Smooth muscle cell (in vitro differentiated cells): ENCODE results near the gene C2CD4C. TPM values are rescaled to one million over a fixed set of nuclear protein-coding genes. Genes with fewer than 3 reads are reported as not detected.

ENCODE experiments used
- DNase-seq: peaks from one replicate; lab custom pipeline; 2025; ENCODE audit not compliant: unreplicated experiment; lab: John Stamatoyannopoulos, UW
- H2AFZ ChIP-seq: fragments of 200-600 bp; sonication (generic); 2 replicates; pipeline ENCODE4 v1.6.0; 2016; ENCODE audit warnings: antibody characterized with exemption, low read depth, mild to moderate bottlenecking
- H3F3A ChIP-seq: fragments of 200-600 bp; sonication (generic); 2 replicates; pipeline ENCODE4 v1.6.0; 2017; ENCODE audit warnings: antibody characterized with exemption, low read depth
- H3K27ac ChIP-seq: fragments of 200-600 bp; sonication (generic); 2 replicates; pipeline ENCODE4 v1.5.1; 2016; ENCODE audit warnings: low read depth, mild to moderate bottlenecking
- H3K27me3 ChIP-seq: fragments of 200-600 bp; sonication (generic); 2 replicates; pipeline ENCODE4 v1.6.1; 2016; ENCODE audit warnings: low read depth, mild to moderate bottlenecking
- H3K36me3 ChIP-seq: fragments of 200-600 bp; sonication (generic); 2 replicates; pipeline ENCODE4 v1.5.1; 2016; ENCODE audit warnings: low read depth
- H3K4me1 ChIP-seq: fragments of 200-600 bp; sonication (generic); 2 replicates; pipeline ENCODE4 v1.5.1; 2016; ENCODE audit warnings: low read depth
- H3K4me2 ChIP-seq: fragments of 200-600 bp; sonication (generic); 2 replicates; pipeline ENCODE4 v1.6.0; 2016; ENCODE audit warnings: mild to moderate bottlenecking
- H3K4me3 ChIP-seq: fragments of 200-600 bp; sonication (generic); 2 replicates; pipeline ENCODE4 v1.5.1; 2016; ENCODE audit warnings: mild to moderate bottlenecking
- H3K79me2 ChIP-seq: fragments of 200-600 bp; sonication (generic); 2 replicates; pipeline ENCODE4 v1.6.0; 2016; ENCODE audit warnings: low read depth, mild to moderate bottlenecking
- H3K9ac ChIP-seq: fragments of 200-600 bp; sonication (generic); 2 replicates; pipeline ENCODE4 v1.6.0; 2016; ENCODE audit warnings: low read depth
- H3K9me3 ChIP-seq: fragments of 200-600 bp; sonication (generic); replicated peaks from 2 replicates; pipeline ENCODE4 v1.5.1; 2016; ENCODE audit warnings: low read depth
- H4K20me1 ChIP-seq: fragments of 200-600 bp; sonication (generic); 2 replicates; pipeline ENCODE4 v1.6.0; 2016; ENCODE audit warnings: low read depth
- CTCF ChIP-seq: fragments of 200-600 bp; sonication (generic); IDR thresholded peaks from 2 replicates; pipeline ENCODE4 v1.5.1; 2017; ENCODE audit warnings: borderline replicate concordance, mild to moderate bottlenecking, antibody characterized with exemption; ENCODE audit not compliant: insufficient read depth, poor library complexity, severe bottlenecking
- WGBS: methylation state at CpG from one replicate; pipeline ENCODE4 v1.1.7; 2016; ENCODE audit warnings: low lambda C conversion rate; 5-methylcytosine and 5-hydroxymethylcytosine counted together
- polyA plus RNA-seq: library from polyadenylated mRNA; unstranded; fragments of >200 nt; fragmentation: Nextera tagmentation; extraction: Ambion mirVana; gene quantifications from 2 replicates; pipeline ENCODE4 v1.2.1, GENCODE V29; 2016
- total RNA-seq: library from RNA; depleted of rRNA; stranded (reverse); fragments of >200 nt; gene quantifications from 2 replicates; pipeline ENCODE4 v1.2.3, GENCODE V29; 2014

C2CD4C gene
- total and polyA plus RNA-seq, 2 experiments from 2014 or later, result 0.63 to 3.7 TPM

- H3K36me3 ChIP-seq, result no peaks in the 10 kb centered on the region
- peaks cover 22% of the 10 kb centered on the region for H3K4me1 ChIP-seq
- no peaks in the 10 kb centered on the region for H3K27me3 ChIP-seq
- H3K79me2 ChIP-seq, result no peaks in the 10 kb centered on the region
- no peaks in the 10 kb centered on the region for H4K20me1 ChIP-seq
- WGBS, result 98% methylated on average over 14 of the region's 14 CpGs
- DNase-seq, result no peak
- no peak overlapping the region for H3K27ac ChIP-seq
- no peaks in the 10 kb centered on the region for H3F3A ChIP-seq
- no peak overlapping the region for H3K4me3 ChIP-seq
- no peak overlapping the region for H3K4me2 ChIP-seq
- TF ChIP-seq CTCF, result no peak
- no peak overlapping the region for H2AFZ ChIP-seq
- H3K9me3 ChIP-seq, result no peaks in the 10 kb centered on the region
- no peak overlapping the region for H3K9ac ChIP-seq
These were observed 7.5 kb upstream of the C2CD4C start for GRCh38 chr19:416416-416815.

GRCh38 chr19:415292-415691, 6.3 kb upstream of the C2CD4C start:
- Histone ChIP-seq H3K9ac (no peak overlapping the region), H3K27me3 (peaks cover 2% of the 10 kb centered on the region), H3F3A (no peaks in the 10 kb centered on the region), H3K4me1 (peaks cover 22% of the 10 kb centered on the region), H3K4me3 (no peak overlapping the region), H3K27ac (no peak overlapping the region), H3K36me3 (no peaks in the 10 kb centered on the region), H4K20me1 (no peaks in the 10 kb centered on the region), H3K9me3 (no peaks in the 10 kb centered on the region), H2AFZ (no peak overlapping the region), H3K79me2 (no peaks in the 10 kb centered on the region), H3K4me2 (no peak overlapping the region)
- no peak for TF ChIP-seq CTCF
- WGBS, result 100% methylated on average over 1 of the region's 1 CpG
- no peak for DNase-seq

- H3K36me3 ChIP-seq, result no peaks in the 10 kb centered on the region
- no peak overlapping the region for H3K4me3 ChIP-seq
- 96% methylated on average over 15 of the region's 15 CpGs for WGBS
- peaks cover 22% of the 10 kb centered on the region for H3K4me1 ChIP-seq
- no peaks in the 10 kb centered on the region for H4K20me1 ChIP-seq
- no peak overlapping the region for H3K27ac ChIP-seq
- no peak overlapping the region for H3K9ac ChIP-seq
- no peaks in the 10 kb centered on the region for H3K79me2 ChIP-seq
- no peak for DNase-seq
- H3F3A ChIP-seq, result no peaks in the 10 kb centered on the region
- no peaks in the 10 kb centered on the region for H3K9me3 ChIP-seq
- H3K4me2 ChIP-seq, result no peak overlapping the region
- H2AFZ ChIP-seq, result no peak overlapping the region
- peaks cover 13% of the 10 kb centered on the region for H3K27me3 ChIP-seq
- TF ChIP-seq CTCF, result no peak
These were observed 4.9 kb upstream of the C2CD4C start for GRCh38 chr19:413756-414420.
